ENCODE measurements around the gene KIF18B.

Gene KIF18B

GRCh38 chr17:44912763-44913544 lies 34.6 kb downstream of the KIF18B start:
- H3K9me3 ChIP-seq (ENCODE audit: insufficient read depth, low read length), result no peaks in the 10 kb centered on the region
- H3K27me3 ChIP-seq (ENCODE audit: insufficient read depth, insufficient read length), result peaks cover 22% of the 10 kb centered on the region
- DNase-seq (ENCODE audit: low read depth, low spot score), result no peak
- H3K4me1 ChIP-seq (ENCODE audit: insufficient read depth, insufficient read length), result peaks cover 16% of the 10 kb centered on the region
- H3K9ac ChIP-seq (ENCODE audit: insufficient read length, low read depth), result no peak overlapping the region
- no peaks in the 10 kb centered on the region for H3K36me3 ChIP-seq (ENCODE audit: insufficient read depth, insufficient read length, low read length)
- no peak overlapping the region for H3K4me3 ChIP-seq (ENCODE audit: insufficient read length, low read depth)
- TF ChIP-seq YY1 (IDR thresholded peaks at IDR 0.05; ENCODE audit: insufficient read depth, insufficient read length) (no peak), SUZ12 (IDR thresholded peaks at IDR 0.05; ENCODE audit: extremely low read depth, insufficient read depth, insufficient read length) (no peak), ZNF274 (IDR thresholded peaks at IDR 0.05; ENCODE audit: low read depth, low read length) (no peak)

- Histone ChIP-seq H3K4me1 (ENCODE audit: insufficient read depth, insufficient read length) (peaks cover 17% of the 10 kb centered on the region), H3K9ac (ENCODE audit: insufficient read length, low read depth) (peak overlapping the region; percentile 45), H3K9me3 (ENCODE audit: insufficient read depth, low read length) (no peaks in the 10 kb centered on the region), H3K27me3 (ENCODE audit: insufficient read depth, insufficient read length) (peaks cover 22% of the 10 kb centered on the region), H3K4me3 (ENCODE audit: insufficient read length, low read depth) (peak overlapping the region; percentile 40), H3K36me3 (ENCODE audit: insufficient read depth, insufficient read length, low read length) (no peaks in the 10 kb centered on the region)
- DNase-seq (ENCODE audit: low read depth, low spot score), result peak; percentile 49
- TF ChIP-seq YY1 (IDR thresholded peaks at IDR 0.05; ENCODE audit: insufficient read depth, insufficient read length) (no peak), ZNF274 (IDR thresholded peaks at IDR 0.05; ENCODE audit: low read depth, low read length) (no peak), SUZ12 (IDR thresholded peaks at IDR 0.05; ENCODE audit: extremely low read depth, insufficient read depth, insufficient read length) (no peak)
Observed at GRCh38 chr17:44911133-44912001, 36.2 kb downstream of the KIF18B start.

DNA sequence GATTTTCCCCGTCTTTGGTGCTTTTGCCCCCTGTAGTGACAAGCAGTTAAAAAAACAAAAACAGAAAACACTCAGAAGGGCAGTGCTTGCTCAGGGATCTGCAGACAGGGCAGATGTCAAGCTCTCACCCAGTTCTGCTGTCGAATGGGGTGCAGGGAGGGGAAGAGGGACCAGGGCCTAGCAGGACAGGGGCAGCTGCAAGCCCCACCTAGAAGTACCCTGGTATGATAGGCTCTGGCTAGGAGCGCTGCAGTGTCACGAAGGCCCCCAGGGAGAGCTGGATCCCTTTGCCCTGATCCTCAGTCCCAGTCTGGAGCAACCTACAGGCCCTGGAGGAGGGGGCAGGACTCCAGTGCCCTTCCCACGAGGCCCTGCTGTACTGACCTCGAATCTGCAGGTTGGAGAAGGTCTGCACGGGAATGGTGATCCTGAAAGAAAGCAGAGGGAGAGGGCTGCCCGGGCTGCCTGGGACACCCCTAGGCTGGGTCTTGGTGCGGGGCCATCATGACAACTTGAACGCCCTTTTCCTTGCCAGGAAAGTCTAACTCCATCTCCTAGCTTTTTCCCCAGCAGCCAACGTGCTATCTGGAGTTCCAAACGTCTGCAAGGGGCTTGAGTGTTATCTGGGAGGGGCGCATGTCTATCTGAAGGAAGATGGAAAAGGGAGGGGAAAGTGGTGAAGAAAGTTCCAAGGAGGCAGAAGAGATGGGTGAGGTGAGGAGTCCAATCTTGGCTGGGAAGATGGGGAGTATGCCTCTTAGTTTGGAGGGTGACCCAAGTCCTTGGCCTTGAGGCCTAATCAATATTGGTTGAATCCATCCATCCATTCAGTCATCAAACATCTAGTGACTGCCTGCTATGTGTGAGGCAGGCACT lies 37.1 kb downstream of the KIF18B start:
- no peak for DNase-seq (ENCODE audit: low read depth, low spot score)
- H3K9me3 ChIP-seq (ENCODE audit: insufficient read depth, low read length), result no peaks in the 10 kb centered on the region
- no peak for TF ChIP-seq SUZ12 (IDR thresholded peaks at IDR 0.05; ENCODE audit: extremely low read depth, insufficient read depth, insufficient read length)
- TF ChIP-seq YY1 (IDR thresholded peaks at IDR 0.05; ENCODE audit: insufficient read depth, insufficient read length), result no peak
- TF ChIP-seq ZNF274 (IDR thresholded peaks at IDR 0.05; ENCODE audit: low read depth, low read length), result no peak
- no peak overlapping the region for H3K4me3 ChIP-seq (ENCODE audit: insufficient read length, low read depth)
- peaks cover 22% of the 10 kb centered on the region for H3K27me3 ChIP-seq (ENCODE audit: insufficient read depth, insufficient read length)
- no peaks in the 10 kb centered on the region for H3K36me3 ChIP-seq (ENCODE audit: insufficient read depth, insufficient read length, low read length)
- peaks cover 25% of the 10 kb centered on the region for H3K4me1 ChIP-seq (ENCODE audit: insufficient read depth, insufficient read length)
- peak overlapping the region; percentile 45 for H3K9ac ChIP-seq (ENCODE audit: insufficient read length, low read depth)

DNA sequence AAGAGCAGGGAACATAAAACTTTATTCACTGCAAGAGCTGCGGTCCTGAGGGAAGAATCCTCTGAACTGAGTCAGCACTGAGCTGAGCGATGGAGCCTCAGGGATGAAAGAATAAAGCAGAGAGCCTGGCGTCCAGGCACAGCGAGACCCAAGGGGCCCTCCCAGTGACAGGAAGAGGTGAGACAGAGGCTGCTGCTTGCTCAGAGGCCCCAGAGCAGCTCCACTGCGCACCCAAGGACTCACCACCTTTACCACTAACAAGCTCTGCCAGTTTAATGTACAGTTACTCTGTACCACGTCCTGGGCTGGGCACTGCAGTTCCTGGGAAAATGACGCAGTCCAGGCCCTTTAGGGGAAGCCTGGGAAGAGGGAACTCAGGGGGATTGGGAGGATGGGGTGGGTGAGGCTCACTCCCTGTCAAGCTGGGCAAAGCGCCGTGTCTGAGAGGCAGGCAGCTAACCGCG lies 37.9 kb downstream of the KIF18B start:
- no peak overlapping the region for H3K9ac ChIP-seq (ENCODE audit: insufficient read length, low read depth)
- no peaks in the 10 kb centered on the region for H3K36me3 ChIP-seq (ENCODE audit: insufficient read depth, insufficient read length, low read length)
- peaks cover 22% of the 10 kb centered on the region for H3K27me3 ChIP-seq (ENCODE audit: insufficient read depth, insufficient read length)
- no peak overlapping the region for H3K4me3 ChIP-seq (ENCODE audit: insufficient read length, low read depth)
- peaks cover 27% of the 10 kb centered on the region for H3K4me1 ChIP-seq (ENCODE audit: insufficient read depth, insufficient read length)
- DNase-seq (ENCODE audit: low read depth, low spot score), result no peak
- TF ChIP-seq YY1 (IDR thresholded peaks at IDR 0.05; ENCODE audit: insufficient read depth, insufficient read length) (no peak), ZNF274 (IDR thresholded peaks at IDR 0.05; ENCODE audit: low read depth, low read length) (no peak), SUZ12 (IDR thresholded peaks at IDR 0.05; ENCODE audit: extremely low read depth, insufficient read depth, insufficient read length) (no peak)
- H3K9me3 ChIP-seq (ENCODE audit: insufficient read depth, low read length), result no peaks in the 10 kb centered on the region

- H3K27me3 ChIP-seq (ENCODE audit: insufficient read depth, insufficient read length), result peaks cover 22% of the 10 kb centered on the region
- no peak overlapping the region for H3K4me3 ChIP-seq (ENCODE audit: insufficient read length, low read depth)
- TF ChIP-seq SUZ12 (IDR thresholded peaks at IDR 0.05; ENCODE audit: extremely low read depth, insufficient read depth, insufficient read length) (no peak), YY1 (IDR thresholded peaks at IDR 0.05; ENCODE audit: insufficient read depth, insufficient read length) (no peak), ZNF274 (IDR thresholded peaks at IDR 0.05; ENCODE audit: low read depth, low read length) (no peak)
- no peak for DNase-seq (ENCODE audit: low read depth, low spot score)
- no peak overlapping the region for H3K9ac ChIP-seq (ENCODE audit: insufficient read length, low read depth)
- H3K4me1 ChIP-seq (ENCODE audit: insufficient read depth, insufficient read length), result peaks cover 27% of the 10 kb centered on the region
- H3K9me3 ChIP-seq (ENCODE audit: insufficient read depth, low read length), result no peaks in the 10 kb centered on the region
- no peaks in the 10 kb centered on the region for H3K36me3 ChIP-seq (ENCODE audit: insufficient read depth, insufficient read length, low read length)
Observed at GRCh38 chr17:44908761-44909326, 38.7 kb downstream of the KIF18B start.

- DNase-seq (ENCODE audit: low read depth, low spot score), result no peak
- TF ChIP-seq YY1 (IDR thresholded peaks at IDR 0.05; ENCODE audit: insufficient read depth, insufficient read length) (no peak), ZNF274 (IDR thresholded peaks at IDR 0.05; ENCODE audit: low read depth, low read length) (no peak), SUZ12 (IDR thresholded peaks at IDR 0.05; ENCODE audit: extremely low read depth, insufficient read depth, insufficient read length) (no peak)
- H3K27me3 ChIP-seq (ENCODE audit: insufficient read depth, insufficient read length), result peaks cover 15% of the 10 kb centered on the region
- no peaks in the 10 kb centered on the region for H3K9me3 ChIP-seq (ENCODE audit: insufficient read depth, low read length)
- no peak overlapping the region for H3K4me3 ChIP-seq (ENCODE audit: insufficient read length, low read depth)
- no peak overlapping the region for H3K9ac ChIP-seq (ENCODE audit: insufficient read length, low read depth)
- peaks cover 24% of the 10 kb centered on the region for H3K4me1 ChIP-seq (ENCODE audit: insufficient read depth, insufficient read length)
- H3K36me3 ChIP-seq (ENCODE audit: insufficient read depth, insufficient read length, low read length), result peaks cover 3% of the 10 kb centered on the region
Observed at GRCh38 chr17:44907729-44908470, 39.7 kb downstream of the KIF18B start.

Measured in NT2/D1 (cell line).